IgD-negative memory B cell (primary cell): ENCODE data around the gene MRPS2. TPM values are rescaled to one million over a fixed set of nuclear protein-coding genes. Genes with fewer than 3 reads are reported as not detected.

Experiments used
- polyA plus RNA-seq: library from polyadenylated mRNA; unstranded; fragments of 300-500 nt; fragmentation: Illumina TruSeq; gene quantifications from one replicate; pipeline ENCODE4 v1.2.3, GENCODE V29; 2021

The MRPS2 gene
- polyA plus RNA-seq, 1 donor from 2014 or later, result 65.7 TPM

Other genes starting within 250 kb of the MRPS2 start
- 1.7 TPM for gene PPP1R26, start 20.9 kb upstream of the MRPS2 start, polyA plus RNA-seq
- gene LCN1, start 20.8 kb downstream of the MRPS2 start, polyA plus RNA-seq, result not detected
- gene OBP2A, start 45.4 kb downstream of the MRPS2 start, polyA plus RNA-seq, result not detected
- gene PAEP, start 61.1 kb downstream of the MRPS2 start, polyA plus RNA-seq, result not detected
- not detected for gene GLT6D1, start 138.9 kb downstream of the MRPS2 start, polyA plus RNA-seq
- gene LCN9, start 162.6 kb downstream of the MRPS2 start, polyA plus RNA-seq, result not detected
- gene SOHLH1, start 198.8 kb downstream of the MRPS2 start, polyA plus RNA-seq, result not detected
- gene KCNT1, start 201.5 kb downstream of the MRPS2 start, polyA plus RNA-seq, result not detected